ENCODE measurements around the gene ROPN1. TPM values are rescaled to one million over a fixed set of nuclear protein-coding genes. Genes with fewer than 3 reads are reported as not detected.

Gene ROPN1
- total RNA-seq, 4 donors from 2014 or later: not detected

DNA sequence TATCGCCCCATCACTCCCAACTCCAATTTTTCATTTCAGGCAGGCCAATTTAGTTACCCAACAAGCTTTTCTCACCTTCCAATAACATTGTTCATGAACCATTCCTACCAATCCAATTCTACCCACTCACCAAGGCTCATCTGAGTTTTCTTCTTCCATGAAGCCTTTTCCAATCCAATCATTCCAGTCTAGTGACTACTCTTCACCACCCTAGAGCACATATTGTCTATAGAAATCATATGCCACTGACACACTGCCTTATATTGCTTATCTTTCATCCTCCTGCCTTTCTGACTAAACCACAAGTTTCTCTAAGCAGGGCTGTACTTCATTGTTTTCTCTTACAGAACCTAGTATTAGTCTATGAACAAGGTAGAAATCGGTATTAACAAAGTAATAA, 42.3 kb downstream of the ROPN1 start:
- Histone ChIP-seq H3K4me3 (no peak overlapping the region), H3K9me3 (no peaks in the 10 kb centered on the region), H3K4me1 (no peaks in the 10 kb centered on the region), H3K27me3 (no peaks in the 10 kb centered on the region), H3K36me3 (peaks cover 0 to 32% (median 0%) of the 10 kb centered on the region in 3 donors), H3K27ac (no peak overlapping the region)
- no peak for DNase-seq
- TF ChIP-seq CTCF (IDR thresholded peaks at IDR 0.05) (no peak), POLR2A (IDR thresholded peaks at IDR 0.05) (no peak)

- no peak for DNase-seq
- H3K4me3 ChIP-seq: no peak overlapping the region
- H3K36me3 ChIP-seq: peaks cover 0 to 43% (median 0%) of the 10 kb centered on the region in 3 donors
- no peak overlapping the region for H3K27ac ChIP-seq
- TF ChIP-seq CTCF (IDR thresholded peaks at IDR 0.05) (no peak), POLR2A (IDR thresholded peaks at IDR 0.05) (no peak)
- H3K4me1 ChIP-seq: no peaks in the 10 kb centered on the region
- no peaks in the 10 kb centered on the region for H3K9me3 ChIP-seq
- H3K27me3 ChIP-seq: no peaks in the 10 kb centered on the region
Measured at GRCh38 chr3:123948449-123948848, 43.5 kb downstream of the ROPN1 start.

DNA sequence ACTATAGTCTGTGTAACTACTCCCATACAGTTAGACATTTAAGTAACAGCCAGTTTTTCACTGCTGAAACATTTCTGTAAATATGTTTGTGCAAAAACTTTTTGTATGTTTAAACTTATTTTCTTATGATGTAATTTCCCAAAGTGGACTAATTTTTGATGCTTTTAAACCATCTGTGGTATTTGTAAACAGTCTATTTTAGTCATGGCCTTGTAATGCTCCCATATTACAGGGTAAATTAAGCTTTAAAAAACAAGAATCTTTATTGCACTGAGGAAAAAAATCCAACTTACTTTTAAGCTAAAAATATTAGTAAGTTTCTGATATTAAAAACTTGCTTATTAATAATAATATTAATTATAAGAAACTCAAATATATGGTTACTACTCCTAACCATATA, 44.4 kb downstream of the ROPN1 start:
- TF ChIP-seq CTCF (IDR thresholded peaks at IDR 0.05) (no peak), POLR2A (IDR thresholded peaks at IDR 0.05) (no peak)
- no peaks in the 10 kb centered on the region for H3K4me1 ChIP-seq
- peaks cover 0 to 40% (median 0%) of the 10 kb centered on the region in 3 donors for H3K36me3 ChIP-seq
- no peak for DNase-seq
- H3K27ac ChIP-seq: no peak overlapping the region
- H3K4me3 ChIP-seq: no peak overlapping the region
- H3K27me3 ChIP-seq: no peaks in the 10 kb centered on the region
- no peaks in the 10 kb centered on the region for H3K9me3 ChIP-seq

- Histone ChIP-seq H3K9me3 (no peaks in the 10 kb centered on the region), H3K27ac (no peak overlapping the region), H3K27me3 (no peaks in the 10 kb centered on the region), H3K4me3 (no peak overlapping the region), H3K36me3 (peaks cover 0 to 23% (median 0%) of the 10 kb centered on the region in 3 donors), H3K4me1 (no peaks in the 10 kb centered on the region)
- TF ChIP-seq POLR2A (IDR thresholded peaks at IDR 0.05) (no peak), CTCF (IDR thresholded peaks at IDR 0.05) (no peak)
- DNase-seq: no peak
Measured at GRCh38 chr3:123941542-123941941, 50.4 kb downstream of the ROPN1 start.

DNA sequence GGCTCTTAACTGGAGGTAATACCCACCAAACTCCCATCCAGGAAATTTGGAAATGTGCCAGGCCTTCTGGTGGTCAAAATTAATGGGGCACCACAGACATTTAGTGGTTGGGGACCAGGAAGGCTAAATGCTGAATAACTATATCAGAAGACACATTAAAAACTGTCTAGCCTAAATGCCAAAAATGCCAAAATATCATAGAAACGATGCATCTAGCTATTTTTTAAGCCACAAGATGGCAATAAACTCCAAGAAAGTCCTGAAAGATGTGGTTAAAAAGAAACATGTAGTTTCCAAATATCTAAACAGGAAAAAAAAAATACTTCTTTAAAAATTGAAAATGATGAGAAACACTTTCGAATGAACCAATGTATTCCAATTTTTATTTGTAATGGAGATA, 50.8 kb downstream of the ROPN1 start:
- Histone ChIP-seq H3K4me3 (no peak overlapping the region), H3K9me3 (no peaks in the 10 kb centered on the region), H3K36me3 (peaks cover 0 to 19% (median 0%) of the 10 kb centered on the region in 3 donors), H3K27ac (no peak overlapping the region), H3K27me3 (no peaks in the 10 kb centered on the region), H3K4me1 (no peaks in the 10 kb centered on the region)
- TF ChIP-seq CTCF (IDR thresholded peaks at IDR 0.05): no peak
- TF ChIP-seq POLR2A (IDR thresholded peaks at IDR 0.05): no peak
- DNase-seq: no peak

- Histone ChIP-seq H3K27ac (no peak overlapping the region), H3K4me1 (no peaks in the 10 kb centered on the region), H3K27me3 (no peaks in the 10 kb centered on the region), H3K4me3 (no peak overlapping the region), H3K36me3 (peaks cover 0 to 18% (median 0%) of the 10 kb centered on the region in 3 donors), H3K9me3 (no peaks in the 10 kb centered on the region)
- TF ChIP-seq POLR2A (IDR thresholded peaks at IDR 0.05): no peak
- DNase-seq: no peak
Measured at GRCh38 chr3:123939706-123940105, 52.2 kb downstream of the ROPN1 start.

Data from Peyer's patch (tissue), 4 donors.